ENCODE data around the gene HAPSTR1.

The HAPSTR1 gene

GRCh38 chr16:9097266-9098219 lies 6.1 kb downstream of the HAPSTR1 start:
- H3K36me3 ChIP-seq: peaks cover 81% of the 10 kb centered on the region
- H3K4me1 ChIP-seq: 0 out of 2 replicates have a peak, but pooled peaks cover 3% of the 10 kb centered on the region

GRCh38 chr16:9098377-9099090 lies 7.1 kb downstream of the HAPSTR1 start:
- no peak overlapping the region for H3K4me3 ChIP-seq (ENCODE audit: low read depth, low read length)
- no peak for TF ChIP-seq CTCF (IDR thresholded peaks at IDR 0.05; ENCODE audit: low read depth, low read length)
- H3K4me1 ChIP-seq: 0 out of 2 replicates have a peak, but pooled peaks cover 3% of the 10 kb centered on the region
- no peaks in the 10 kb centered on the region for H3K9me3 ChIP-seq
- no peak for DNase-seq
- peaks cover 83% of the 10 kb centered on the region for H3K36me3 ChIP-seq
- H3K27me3 ChIP-seq: no peaks in the 10 kb centered on the region

More at GRCh38 chr16:9097266-9098219, 6.1 kb downstream of the HAPSTR1 start:
- Histone ChIP-seq H3K9me3 (no peaks in the 10 kb centered on the region), H3K27me3 (no peaks in the 10 kb centered on the region), H3K4me3 (ENCODE audit: low read depth, low read length) (no peak overlapping the region)
- DNase-seq: no peak
- no peak for TF ChIP-seq CTCF (IDR thresholded peaks at IDR 0.05; ENCODE audit: low read depth, low read length)

- no peak for DNase-seq
- no peaks in the 10 kb centered on the region for H3K9me3 ChIP-seq
- no peaks in the 10 kb centered on the region for H3K27me3 ChIP-seq
- no peak overlapping the region for H3K4me3 ChIP-seq (ENCODE audit: low read depth, low read length)
- peaks cover 89% of the 10 kb centered on the region for H3K36me3 ChIP-seq
- H3K4me1 ChIP-seq: 0 out of 2 replicates have a peak, but pooled peaks cover 3% of the 10 kb centered on the region
- no peak for TF ChIP-seq CTCF (IDR thresholded peaks at IDR 0.05; ENCODE audit: low read depth, low read length)
Observed at GRCh38 chr16:9099131-9099625, 7.7 kb downstream of the HAPSTR1 start.

- Histone ChIP-seq H3K4me1 (no peaks in the 10 kb centered on the region), H3K9me3 (no peaks in the 10 kb centered on the region), H3K27me3 (no peaks in the 10 kb centered on the region), H3K4me3 (ENCODE audit: low read depth, low read length) (no peak overlapping the region), H3K36me3 (peaks cover 94% of the 10 kb centered on the region)
- TF ChIP-seq CTCF (IDR thresholded peaks at IDR 0.05; ENCODE audit: low read depth, low read length): no peak
- DNase-seq: no peak
Observed at GRCh38 chr16:9102379-9102778, 10.9 kb downstream of the HAPSTR1 start.

- Histone ChIP-seq H3K27me3 (no peaks in the 10 kb centered on the region), H3K36me3 (peaks cover 95% of the 10 kb centered on the region), H3K4me1 (no peaks in the 10 kb centered on the region), H3K9me3 (no peaks in the 10 kb centered on the region), H3K4me3 (ENCODE audit: low read depth, low read length) (no peak overlapping the region)
- no peak for DNase-seq
- TF ChIP-seq CTCF (IDR thresholded peaks at IDR 0.05; ENCODE audit: low read depth, low read length): no peak
Observed at GRCh38 chr16:9102943-9103342, 11.5 kb downstream of the HAPSTR1 start.
